GM13976 (cell line): ENCODE measurements around the gene IQCM.

Experiments used
- DNase-seq: peaks from one replicate; pipeline ENCODE4 v3.0.0; 2012; ENCODE audit warnings: low spot score
- in situ Hi-C: fragments of 300-500 bp; cut with MboI; formaldehyde crosslinking; loops from one replicate; pipeline ENCODE4 v1.12.0; 2022; ENCODE audit warnings: low sequenced_read_pairs, mixed read lengths, inconsistent platforms; ENCODE audit not compliant: unreplicated experiment
- TF ChIP-seq, protein P1 (sequence below): IDR thresholded peaks from 2 replicates; pipeline ENCODE4 v1.5.1; 2012; ENCODE audit warnings: borderline replicate concordance, mild to moderate bottlenecking; ENCODE audit not compliant: insufficient read depth; ENCODE audit errors: extremely low read depth, missing control alignments, control extremely low read depth

Gene IQCM

DNA sequence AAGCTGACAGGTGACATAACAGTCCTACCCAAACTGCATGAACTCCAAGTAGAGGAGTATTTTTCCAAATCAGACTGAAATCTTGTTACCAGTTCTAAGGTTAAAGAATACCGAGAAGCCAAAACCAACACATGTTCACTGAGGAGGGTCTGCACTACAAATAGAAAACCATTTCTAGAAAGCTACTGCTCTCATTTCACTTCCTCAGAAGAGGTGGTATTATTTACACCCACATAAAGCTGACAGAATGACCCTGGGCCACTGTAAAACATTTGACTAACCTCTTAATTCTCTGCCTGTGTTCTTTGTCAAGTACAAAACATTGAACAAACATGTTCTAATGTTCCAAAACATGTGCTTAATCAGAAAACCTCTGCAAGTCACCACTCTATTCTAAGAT lies 95.8 kb downstream of the IQCM start:
- TF ChIP-seq, protein P1, sequence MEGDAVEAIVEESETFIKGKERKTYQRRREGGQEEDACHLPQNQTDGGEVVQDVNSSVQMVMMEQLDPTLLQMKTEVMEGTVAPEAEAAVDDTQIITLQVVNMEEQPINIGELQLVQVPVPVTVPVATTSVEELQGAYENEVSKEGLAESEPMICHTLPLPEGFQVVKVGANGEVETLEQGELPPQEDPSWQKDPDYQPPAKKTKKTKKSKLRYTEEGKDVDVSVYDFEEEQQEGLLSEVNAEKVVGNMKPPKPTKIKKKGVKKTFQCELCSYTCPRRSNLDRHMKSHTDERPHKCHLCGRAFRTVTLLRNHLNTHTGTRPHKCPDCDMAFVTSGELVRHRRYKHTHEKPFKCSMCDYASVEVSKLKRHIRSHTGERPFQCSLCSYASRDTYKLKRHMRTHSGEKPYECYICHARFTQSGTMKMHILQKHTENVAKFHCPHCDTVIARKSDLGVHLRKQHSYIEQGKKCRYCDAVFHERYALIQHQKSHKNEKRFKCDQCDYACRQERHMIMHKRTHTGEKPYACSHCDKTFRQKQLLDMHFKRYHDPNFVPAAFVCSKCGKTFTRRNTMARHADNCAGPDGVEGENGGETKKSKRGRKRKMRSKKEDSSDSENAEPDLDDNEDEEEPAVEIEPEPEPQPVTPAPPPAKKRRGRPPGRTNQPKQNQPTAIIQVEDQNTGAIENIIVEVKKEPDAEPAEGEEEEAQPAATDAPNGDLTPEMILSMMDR = no peak
- in situ Hi-C loops = no loop called here
- DNase-seq = peak; percentile 8

DNA sequence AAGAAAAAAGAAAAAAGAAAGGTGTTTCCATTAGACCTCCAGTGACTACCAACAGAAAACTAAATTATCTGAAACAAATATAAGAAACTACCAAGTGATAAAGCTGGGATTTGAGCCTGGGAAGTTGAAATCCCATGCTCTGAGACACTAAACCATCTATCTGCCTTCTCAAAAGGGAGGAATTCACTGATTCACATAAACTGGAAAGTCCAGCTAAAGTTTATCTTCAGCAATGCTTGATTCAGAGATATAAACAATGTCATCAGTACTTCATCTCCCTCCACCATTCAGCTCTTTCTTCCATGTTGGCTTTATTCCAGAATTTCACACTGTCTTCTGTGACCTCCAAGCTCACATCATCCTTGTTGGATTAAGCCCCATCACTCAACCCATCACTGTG lies 96.3 kb downstream of the IQCM start:
- in situ Hi-C loops = no loop called here
- TF ChIP-seq, protein P1 = no peak
- DNase-seq = no peak

DNA sequence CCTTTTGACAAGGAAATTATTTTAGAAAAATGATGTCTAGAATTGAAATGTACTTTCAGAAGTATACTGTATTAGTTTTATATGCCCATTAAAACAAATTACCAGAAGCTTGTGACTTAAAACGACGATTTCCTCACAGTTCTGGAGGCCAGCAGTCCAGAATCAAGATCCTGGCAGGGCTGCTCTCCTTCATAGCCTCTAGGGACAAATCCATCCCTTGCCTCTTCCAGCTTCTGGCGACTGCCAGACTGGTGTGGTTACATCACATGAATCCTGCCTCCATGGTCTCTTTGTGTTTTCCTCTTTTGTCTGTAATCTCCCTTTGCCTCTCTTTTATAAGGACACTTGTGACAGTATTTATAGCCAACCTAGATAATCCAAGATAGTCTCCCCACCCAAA lies 97.1 kb downstream of the IQCM start:
- in situ Hi-C loops = no loop called here
- TF ChIP-seq, protein P1 = no peak
- no peak for DNase-seq

DNA sequence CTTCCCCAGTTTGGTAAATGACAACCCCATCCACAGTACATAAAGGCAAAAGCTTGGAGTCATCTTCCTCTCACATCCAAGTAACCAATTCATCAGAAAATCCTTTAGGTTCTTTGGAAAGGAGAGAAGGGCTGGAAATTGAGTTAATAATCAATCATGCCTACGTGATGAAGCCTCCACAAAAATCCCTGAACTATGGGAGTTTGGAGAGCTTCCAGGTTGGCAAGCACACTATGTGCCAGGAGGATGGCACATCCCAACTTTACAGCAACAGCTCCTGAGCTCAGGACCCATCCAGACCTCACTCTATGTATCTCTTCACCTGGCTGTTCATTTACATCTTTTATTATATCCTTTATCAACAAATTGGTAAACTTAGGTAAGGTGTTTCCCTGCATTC lies 98.9 kb downstream of the IQCM start:
- in situ Hi-C loops = no loop called here

GRCh38 chr4:149715822-149716585 lies 99.6 kb downstream of the IQCM start:
- no peak for DNase-seq
- TF ChIP-seq, protein P1 = no peak
- in situ Hi-C loops = no loop called here

More for the DNA sequence above, 98.9 kb downstream of the IQCM start:
- TF ChIP-seq, protein P1 = no peak
- DNase-seq = no peak

DNA sequence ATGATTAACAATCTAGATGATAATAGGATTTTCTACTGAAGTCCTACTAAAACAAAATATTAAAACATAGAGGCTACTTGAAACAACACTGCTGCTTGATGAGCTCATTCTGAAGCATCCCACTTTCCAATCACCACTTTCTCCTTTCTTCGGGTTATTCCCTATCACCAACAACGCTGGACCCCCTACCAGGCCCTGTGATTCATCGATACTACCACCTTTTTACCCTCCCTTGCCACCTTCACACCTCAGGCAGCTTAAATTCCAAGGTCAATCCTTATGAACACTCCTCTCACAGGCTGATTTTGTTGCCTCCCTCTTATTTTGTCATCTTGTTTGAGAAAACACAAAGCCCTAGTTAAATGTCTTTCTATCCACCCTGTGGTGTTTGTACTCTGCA lies 102.6 kb downstream of the IQCM start:
- DNase-seq = no peak
- in situ Hi-C loops = no loop called here
- TF ChIP-seq, protein P1 = no peak
